PC-9 (cell line): ENCODE results near the gene NARS2. TPM values are rescaled to one million over a fixed set of nuclear protein-coding genes. Genes with fewer than 3 reads are reported as not detected.

Source experiments
- BruUV-seq: library from RNA; stranded (reverse); fragments of 400-500 nt; replicated peaks from 2 replicates; lab custom pipeline; 2021; lab: Mats Ljungman, UMichigan
- CTCF ChIA-PET: fragments of 300-600 bp; sonication (Branson Sonifier 250); formaldehyde crosslinking; loops from one replicate; lab custom pipeline; 2022; ENCODE audit warnings: antibody characterized with exemption; lab: Charles Lee
- POLR2A ChIA-PET: fragments of 300-600 bp; sonication (Branson Sonifier 250); formaldehyde crosslinking; loops from one replicate; lab custom pipeline; 2022; ENCODE audit warnings: antibody characterized with exemption; ENCODE audit not compliant: unreplicated experiment; lab: Charles Lee
- DNase-seq, 2 experiments: peaks; one replicate each; pipeline versions ENCODE4 v3.0.0 to v3.0.0-alpha.2; 2015 to 2022; ENCODE audit warnings: mixed read lengths in 1 of 2
- H2AFZ ChIP-seq: fragments of 200-600 bp; sonication (generic); 2 replicates; pipeline ENCODE4 v1.8.1; 2017; ENCODE audit warnings: antibody characterized with exemption
- H3F3A ChIP-seq: fragments of 200-600 bp; sonication (generic); 2 replicates; pipeline ENCODE4 v1.8.1; 2017; ENCODE audit warnings: antibody characterized with exemption, mild to moderate bottlenecking, low read depth; ENCODE audit not compliant: insufficient read depth
- H3K27ac ChIP-seq: fragments of 200-600 bp; sonication (generic); 2 replicates; pipeline ENCODE4 v1.6.1; 2016; ENCODE audit warnings: mixed run types
- H3K27me3 ChIP-seq: fragments of 200-600 bp; sonication (generic); 2 replicates; pipeline ENCODE4 v1.6.1; 2016; ENCODE audit warnings: low read depth, mixed run types; ENCODE audit not compliant: insufficient read depth
- H3K36me3 ChIP-seq: fragments of 200-600 bp; sonication (generic); 2 replicates; pipeline ENCODE4 v1.6.1; 2016; ENCODE audit warnings: low read depth, mixed run types
- H3K4me1 ChIP-seq: fragments of 200-600 bp; sonication (generic); replicated peaks from 2 replicates; pipeline ENCODE4 v1.6.1; 2016; ENCODE audit warnings: mixed run types; ENCODE audit not compliant: insufficient read depth
- H3K4me2 ChIP-seq: fragments of 200-600 bp; sonication (generic); 2 replicates; pipeline ENCODE4 v1.6.1; 2017; ENCODE audit warnings: mixed run types
- H3K4me3 ChIP-seq: fragments of 200-600 bp; sonication (generic); 2 replicates; pipeline ENCODE4 v1.6.1; 2016; ENCODE audit warnings: mixed run types
- H3K79me2 ChIP-seq: fragments of 200-600 bp; sonication (generic); 2 replicates; pipeline ENCODE4 v1.6.1; 2017; ENCODE audit warnings: low read depth, mixed run types
- H3K9me2 ChIP-seq: fragments of 200-600 bp; sonication (generic); 2 replicates; pipeline ENCODE4 v1.8.1; 2017; ENCODE audit warnings: mild to moderate bottlenecking; ENCODE audit not compliant: insufficient read depth
- H3K9me3 ChIP-seq: fragments of 200-600 bp; sonication (generic); 2 replicates; pipeline ENCODE4 v1.8.1; 2016; ENCODE audit warnings: low read depth; ENCODE audit not compliant: insufficient read depth
- H4K20me1 ChIP-seq: fragments of 200-600 bp; sonication (generic); 2 replicates; pipeline ENCODE4 v1.8.1; 2017; ENCODE audit not compliant: insufficient read depth
- EZH2 ChIP-seq: fragments of 200-600 bp; sonication (generic); IDR thresholded peaks from 2 replicates; pipeline ENCODE4 v1.8.0; 2017; ENCODE audit warnings: antibody characterized with exemption, low read depth
- intact Hi-C: fragments of 100-400 bp; cut with micrococcal nuclease; formaldehyde crosslinking; loops from one replicate; pipeline ENCODE4 v1.10.0; 2022; ENCODE audit not compliant: unreplicated experiment
- total RNA-seq: library from RNA; stranded (reverse); gene quantifications from 2 replicates; pipeline ENCODE4 v1.2.3, GENCODE V29; 2021
- TF ChIP-seq, protein P1 (sequence below): fragments of 200-600 bp; sonication (generic); conservative IDR thresholded peaks from 2 replicates; pipeline ENCODE4 v1.6.1; 2017; ENCODE audit warnings: mixed run types, antibody characterized with exemption, mild to moderate bottlenecking, moderate library complexity

Gene NARS2
- total RNA-seq, 1 experiment from 2014 or later = 22.4 TPM

DNA sequence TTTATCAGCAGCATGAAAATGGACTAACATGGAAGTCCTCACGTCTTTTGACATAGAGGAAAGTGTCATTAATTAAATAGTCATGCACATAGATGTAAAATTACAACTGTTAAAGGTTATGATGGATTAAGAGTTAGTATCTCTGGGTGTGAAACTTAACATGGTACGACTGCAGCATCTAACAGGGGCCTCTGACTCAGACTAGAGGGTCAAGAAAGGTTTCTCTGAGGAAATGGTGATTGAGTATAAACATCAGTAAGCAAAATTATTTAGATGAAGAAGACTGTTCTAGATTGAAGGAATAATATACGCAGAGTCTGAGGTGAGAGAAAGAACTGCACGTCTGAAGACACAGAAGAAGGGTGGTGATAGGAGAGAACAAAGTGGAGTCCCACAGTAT, 114.9 kb downstream of the NARS2 start:
- no peaks in the 10 kb centered on the region for H3K4me1 ChIP-seq
- no peaks in the 10 kb centered on the region for H3F3A ChIP-seq
- H3K9me2 ChIP-seq = no peaks in the 10 kb centered on the region
- no TSS peak for BruUV-seq
- intact Hi-C loops = no loop called here
- DNase-seq = no peak
- H3K27me3 ChIP-seq = no peaks in the 10 kb centered on the region
- no peaks in the 10 kb centered on the region for H3K79me2 ChIP-seq
- no peaks in the 10 kb centered on the region for H3K9me3 ChIP-seq
- H3K36me3 ChIP-seq = 0 out of 2 replicates have a peak, but pooled peaks cover 4% of the 10 kb centered on the region
- CTCF ChIA-PET = no interaction called here
- no peak overlapping the region for H2AFZ ChIP-seq
- H4K20me1 ChIP-seq = no peaks in the 10 kb centered on the region
- POLR2A ChIA-PET = no interaction called here
- H3K4me3 ChIP-seq = no peak overlapping the region
- no peak overlapping the region for H3K4me2 ChIP-seq
- TF ChIP-seq EZH2 = no peak
- TF ChIP-seq, protein P1, sequence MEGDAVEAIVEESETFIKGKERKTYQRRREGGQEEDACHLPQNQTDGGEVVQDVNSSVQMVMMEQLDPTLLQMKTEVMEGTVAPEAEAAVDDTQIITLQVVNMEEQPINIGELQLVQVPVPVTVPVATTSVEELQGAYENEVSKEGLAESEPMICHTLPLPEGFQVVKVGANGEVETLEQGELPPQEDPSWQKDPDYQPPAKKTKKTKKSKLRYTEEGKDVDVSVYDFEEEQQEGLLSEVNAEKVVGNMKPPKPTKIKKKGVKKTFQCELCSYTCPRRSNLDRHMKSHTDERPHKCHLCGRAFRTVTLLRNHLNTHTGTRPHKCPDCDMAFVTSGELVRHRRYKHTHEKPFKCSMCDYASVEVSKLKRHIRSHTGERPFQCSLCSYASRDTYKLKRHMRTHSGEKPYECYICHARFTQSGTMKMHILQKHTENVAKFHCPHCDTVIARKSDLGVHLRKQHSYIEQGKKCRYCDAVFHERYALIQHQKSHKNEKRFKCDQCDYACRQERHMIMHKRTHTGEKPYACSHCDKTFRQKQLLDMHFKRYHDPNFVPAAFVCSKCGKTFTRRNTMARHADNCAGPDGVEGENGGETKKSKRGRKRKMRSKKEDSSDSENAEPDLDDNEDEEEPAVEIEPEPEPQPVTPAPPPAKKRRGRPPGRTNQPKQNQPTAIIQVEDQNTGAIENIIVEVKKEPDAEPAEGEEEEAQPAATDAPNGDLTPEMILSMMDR = no peak
- no peak overlapping the region for H3K27ac ChIP-seq

DNA sequence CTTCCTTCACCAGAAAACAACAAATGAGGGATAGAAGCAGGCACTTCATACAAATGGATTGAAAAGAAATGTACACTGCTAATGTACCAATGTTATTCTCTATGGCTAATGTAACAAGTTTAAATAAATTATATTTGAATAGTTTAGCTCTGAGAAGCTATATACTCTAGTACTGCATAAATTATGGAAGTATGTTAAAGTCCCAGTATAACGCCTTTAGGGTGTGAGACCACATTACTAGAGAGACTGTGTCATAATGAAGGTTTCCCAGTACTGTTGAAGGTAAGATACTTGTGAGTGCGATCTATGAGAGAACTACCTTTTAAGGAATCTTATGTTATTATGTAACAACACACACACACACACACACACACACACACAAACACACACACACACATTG, 117.2 kb downstream of the NARS2 start:
- no peak for TF ChIP-seq EZH2
- TF ChIP-seq, protein P1 = no peak
- Histone ChIP-seq H2AFZ (no peak overlapping the region), H3K4me3 (no peak overlapping the region), H3K27ac (no peak overlapping the region), H3F3A (no peaks in the 10 kb centered on the region), H4K20me1 (no peaks in the 10 kb centered on the region), H3K36me3 (0 out of 2 replicates have a peak, but pooled peaks cover 4% of the 10 kb centered on the region), H3K4me2 (no peak overlapping the region), H3K79me2 (no peaks in the 10 kb centered on the region), H3K4me1 (no peaks in the 10 kb centered on the region), H3K27me3 (no peaks in the 10 kb centered on the region), H3K9me3 (no peaks in the 10 kb centered on the region), H3K9me2 (no peaks in the 10 kb centered on the region)
- ChIA-PET POLR2A (interaction anchor here (0.6 kb wide), 1 partner anchor 11 kb away, joined by 7 read pairs; no protein-coding TSS in a partner anchor), CTCF (interaction anchor here (0.6 kb wide), 1 partner anchor 752 kb away, joined by 3 read pairs; no protein-coding TSS in a partner anchor)
- no peak for DNase-seq
- intact Hi-C loops = no loop called here
- BruUV-seq = no TSS peak

DNA sequence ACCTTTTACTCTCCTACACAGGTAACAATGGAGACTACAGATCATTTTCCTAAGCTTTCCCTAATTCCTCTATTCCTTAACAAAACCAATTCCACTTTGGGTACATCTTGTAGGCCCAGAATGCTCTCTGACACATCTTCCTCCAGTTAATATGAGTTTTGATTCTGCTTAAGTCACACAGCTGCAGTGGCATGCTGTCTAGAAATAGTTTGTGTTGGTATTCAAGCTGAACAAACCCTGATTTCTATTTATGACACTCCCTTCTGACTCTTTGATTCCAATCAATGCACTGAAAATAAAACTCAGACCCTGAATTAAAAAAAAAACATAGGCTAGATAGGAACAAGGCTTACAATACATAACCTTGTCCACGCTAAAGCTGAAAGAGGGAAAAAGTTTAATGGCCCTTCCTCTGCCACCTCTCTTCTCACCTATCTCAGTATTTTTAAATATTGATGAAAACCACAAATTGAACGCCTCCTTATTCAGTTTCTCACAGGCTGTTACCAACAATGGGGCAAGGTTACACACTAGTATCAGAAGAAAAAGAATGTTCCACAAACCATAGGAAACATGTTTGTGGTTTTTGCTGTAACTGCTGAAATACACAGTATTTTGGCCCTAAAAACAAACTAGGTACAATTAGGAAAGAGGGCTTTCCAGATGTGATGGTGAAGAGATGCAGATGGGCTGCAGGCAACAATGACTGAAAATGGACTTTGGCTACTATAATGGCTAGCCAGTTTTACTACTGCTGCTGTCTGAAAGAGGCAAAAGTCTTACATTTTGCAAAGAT, 121.3 kb downstream of the NARS2 start:
- DNase-seq = no peak
- Histone ChIP-seq H3K9me2 (no peaks in the 10 kb centered on the region), H4K20me1 (no peaks in the 10 kb centered on the region), H2AFZ (no peak overlapping the region), H3K4me2 (no peak overlapping the region), H3K79me2 (no peaks in the 10 kb centered on the region), H3K4me1 (no peaks in the 10 kb centered on the region), H3K27me3 (no peaks in the 10 kb centered on the region), H3K4me3 (no peak overlapping the region), H3K27ac (no peak overlapping the region), H3K36me3 (no peaks in the 10 kb centered on the region), H3F3A (0 out of 2 replicates have a peak, but pooled peaks cover 4% of the 10 kb centered on the region), H3K9me3 (no peaks in the 10 kb centered on the region)
- POLR2A ChIA-PET = no interaction called here
- intact Hi-C loops = no loop called here
- TF ChIP-seq, protein P1 = no peak
- TF ChIP-seq EZH2 = no peak
- no TSS peak for BruUV-seq
- CTCF ChIA-PET = no interaction called here
